ENCODE data around the gene L3MBTL2. TPM values are rescaled to one million over a fixed set of nuclear protein-coding genes. Genes with fewer than 3 reads are reported as not detected.

The L3MBTL2 gene
- total RNA-seq, 1 experiment from 2014 or later = 24.7 TPM

DNA sequence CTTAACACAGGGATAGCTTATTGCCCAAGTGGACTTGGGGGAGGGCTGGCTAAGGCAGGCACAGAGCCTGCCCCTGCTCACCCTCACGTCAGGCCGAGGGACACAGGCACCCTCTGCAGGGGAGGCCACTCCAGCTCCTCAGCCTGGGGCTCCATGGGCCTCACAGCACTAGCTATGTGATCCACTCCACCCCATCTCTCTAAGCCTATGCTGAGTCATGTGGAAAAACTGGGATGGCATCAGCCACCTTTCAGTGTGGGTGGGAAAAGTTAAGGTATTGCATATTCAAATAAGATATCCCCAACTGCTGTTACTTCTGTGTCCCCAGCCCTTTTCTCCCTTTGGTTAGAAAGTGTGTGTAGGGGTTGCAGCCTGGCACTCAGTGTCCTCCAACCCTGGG, 58.6 kb downstream of the L3MBTL2 start:
- Histone ChIP-seq H3K79me2 (ENCODE audit: insufficient read depth, low read length) (peaks cover 73% of the 10 kb centered on the region; the same call in 1 of the 2 replicates), H3K27me3 (ENCODE audit: insufficient read depth, low read length) (no peaks in the 10 kb centered on the region), H3K4me1 (ENCODE audit: control insufficient read depth in 1 of 2, insufficient read depth in 2 of 2, low read length in 2 of 2) (no peaks in the 10 kb centered on the region), H2AFZ (ENCODE audit: low read depth, low read length, poor library complexity, severe bottlenecking) (no peak overlapping the region), H3K27ac (ENCODE audit: low read depth, low read length) (no peak overlapping the region), H3K9me2 (ENCODE audit: insufficient read depth) (no peaks in the 10 kb centered on the region), H3K9me3 (ENCODE audit: control insufficient read depth in 1 of 2, insufficient read depth in 1 of 2, low read depth in 1 of 2, low read length in 2 of 2) (no peaks in the 10 kb centered on the region), H3K9ac (ENCODE audit: low read length) (no peak overlapping the region), H3K4me3 (replicated peaks in 1 of 2; ENCODE audit: low read depth in 1 of 2, low read length in 2 of 2) (no peak overlapping the region), H3K36me3 (ENCODE audit: control insufficient read depth in 1 of 2, insufficient read depth in 2 of 2, low read length in 2 of 2) (peaks cover 65 to 86% of the 10 kb centered on the region in 2 experiments), H4K20me1 (ENCODE audit: insufficient read depth) (no peaks in the 10 kb centered on the region), H3K4me2 (ENCODE audit: low read length) (no peak overlapping the region)
- ChIA-PET CTCF (interaction anchor here (1.1 kb wide), 1 partner anchor 254 kb away, joined by 3 read pairs; no protein-coding TSS in a partner anchor), POLR2A (interaction anchor here (1.1 kb wide), 1 partner anchor 11 kb away, joined by 3 read pairs; no protein-coding TSS in a partner anchor), RAD21 (ENCODE audit: low non-redundant PET in 1 of 2, low total read pairs in 2 of 2, uncharacterized antibody in 2 of 2, unreplicated experiment in 2 of 2) (no interaction called here)
- ATAC-seq (no peak; the same call in 1 of the 2 replicates), DNase-seq (ENCODE audit: low read depth, low spot score) (no peak)
- intact Hi-C loops (cut with micrococcal nuclease) = no loop called here
- TF ChIP-seq, protein P1, sequence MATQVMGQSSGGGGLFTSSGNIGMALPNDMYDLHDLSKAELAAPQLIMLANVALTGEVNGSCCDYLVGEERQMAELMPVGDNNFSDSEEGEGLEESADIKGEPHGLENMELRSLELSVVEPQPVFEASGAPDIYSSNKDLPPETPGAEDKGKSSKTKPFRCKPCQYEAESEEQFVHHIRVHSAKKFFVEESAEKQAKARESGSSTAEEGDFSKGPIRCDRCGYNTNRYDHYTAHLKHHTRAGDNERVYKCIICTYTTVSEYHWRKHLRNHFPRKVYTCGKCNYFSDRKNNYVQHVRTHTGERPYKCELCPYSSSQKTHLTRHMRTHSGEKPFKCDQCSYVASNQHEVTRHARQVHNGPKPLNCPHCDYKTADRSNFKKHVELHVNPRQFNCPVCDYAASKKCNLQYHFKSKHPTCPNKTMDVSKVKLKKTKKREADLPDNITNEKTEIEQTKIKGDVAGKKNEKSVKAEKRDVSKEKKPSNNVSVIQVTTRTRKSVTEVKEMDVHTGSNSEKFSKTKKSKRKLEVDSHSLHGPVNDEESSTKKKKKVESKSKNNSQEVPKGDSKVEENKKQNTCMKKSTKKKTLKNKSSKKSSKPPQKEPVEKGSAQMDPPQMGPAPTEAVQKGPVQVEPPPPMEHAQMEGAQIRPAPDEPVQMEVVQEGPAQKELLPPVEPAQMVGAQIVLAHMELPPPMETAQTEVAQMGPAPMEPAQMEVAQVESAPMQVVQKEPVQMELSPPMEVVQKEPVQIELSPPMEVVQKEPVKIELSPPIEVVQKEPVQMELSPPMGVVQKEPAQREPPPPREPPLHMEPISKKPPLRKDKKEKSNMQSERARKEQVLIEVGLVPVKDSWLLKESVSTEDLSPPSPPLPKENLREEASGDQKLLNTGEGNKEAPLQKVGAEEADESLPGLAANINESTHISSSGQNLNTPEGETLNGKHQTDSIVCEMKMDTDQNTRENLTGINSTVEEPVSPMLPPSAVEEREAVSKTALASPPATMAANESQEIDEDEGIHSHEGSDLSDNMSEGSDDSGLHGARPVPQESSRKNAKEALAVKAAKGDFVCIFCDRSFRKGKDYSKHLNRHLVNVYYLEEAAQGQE (IDR thresholded peaks at IDR 0.05; ENCODE audit: low read depth) = no peak
- TF ChIP-seq JUND (IDR thresholded peaks at IDR 0.05) (no peak), SP1 (IDR thresholded peaks at IDR 0.05; ENCODE audit: low read depth) (no peak), CBX3 (IDR thresholded peaks at IDR 0.05; ENCODE audit: low read depth) (no peak), ZNF274 (IDR thresholded peaks at IDR 0.05; ENCODE audit: low read depth, low read length) (no peak), EGR1 (IDR thresholded peaks at IDR 0.05; ENCODE audit: low read depth) (no peak), EZH2 (IDR thresholded peaks at IDR 0.05) (no peak), EZH2phosphoT487 (IDR thresholded peaks at IDR 0.05; ENCODE audit: borderline replicate concordance) (no peak), TCF7L2 (IDR thresholded peaks at IDR 0.05; ENCODE audit: borderline replicate concordance, extremely low read depth, insufficient read depth, insufficient read length) (no peak)
- TF ChIP-seq, protein P2, sequence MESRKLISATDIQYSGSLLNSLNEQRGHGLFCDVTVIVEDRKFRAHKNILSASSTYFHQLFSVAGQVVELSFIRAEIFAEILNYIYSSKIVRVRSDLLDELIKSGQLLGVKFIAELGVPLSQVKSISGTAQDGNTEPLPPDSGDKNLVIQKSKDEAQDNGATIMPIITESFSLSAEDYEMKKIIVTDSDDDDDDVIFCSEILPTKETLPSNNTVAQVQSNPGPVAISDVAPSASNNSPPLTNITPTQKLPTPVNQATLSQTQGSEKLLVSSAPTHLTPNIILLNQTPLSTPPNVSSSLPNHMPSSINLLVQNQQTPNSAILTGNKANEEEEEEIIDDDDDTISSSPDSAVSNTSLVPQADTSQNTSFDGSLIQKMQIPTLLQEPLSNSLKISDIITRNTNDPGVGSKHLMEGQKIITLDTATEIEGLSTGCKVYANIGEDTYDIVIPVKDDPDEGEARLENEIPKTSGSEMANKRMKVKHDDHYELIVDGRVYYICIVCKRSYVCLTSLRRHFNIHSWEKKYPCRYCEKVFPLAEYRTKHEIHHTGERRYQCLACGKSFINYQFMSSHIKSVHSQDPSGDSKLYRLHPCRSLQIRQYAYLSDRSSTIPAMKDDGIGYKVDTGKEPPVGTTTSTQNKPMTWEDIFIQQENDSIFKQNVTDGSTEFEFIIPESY (IDR thresholded peaks at IDR 0.05; ENCODE audit: extremely low read depth, insufficient replicate concordance, low read length) = no peak
- TF ChIP-seq, protein P3, sequence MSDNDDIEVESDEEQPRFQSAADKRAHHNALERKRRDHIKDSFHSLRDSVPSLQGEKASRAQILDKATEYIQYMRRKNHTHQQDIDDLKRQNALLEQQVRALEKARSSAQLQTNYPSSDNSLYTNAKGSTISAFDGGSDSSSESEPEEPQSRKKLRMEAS (IDR thresholded peaks at IDR 0.05) = no peak
- BruUV-seq (replicated peaks) = no TSS peak

All from HCT116 (cell line).